Naive thymus-derived CD8-positive, alpha-beta T cell (primary cell): Measurements from ENCODE around the gene CHST14. TPM values are rescaled to one million over a fixed set of nuclear protein-coding genes. Genes with fewer than 3 reads are reported as not detected.
A peak's percentile ranks its signal among the peaks of the same experiment; 100 is the strongest.

Experiments used
- ATAC-seq, 2 donors: fragments of 150-1000 bp; cut with Tn5 transposase in 1 of 2; sonication (Bioruptor Pico), chemical (Tn5 transposase) in 1 of 2; 1 replicate in 1 of 2; 2 replicates in 1 of 2; pipeline ENCODE4 v1.10.0; 2021; ENCODE audit warnings: mild to moderate bottlenecking in 2 of 2, moderate library complexity in 2 of 2
- POLR2A ChIA-PET: fragments of 350-600 bp; sonication (Branson Sonifier 250); formaldehyde crosslinking; loops from one replicate; lab custom pipeline; 2021; ENCODE audit warnings: antibody characterized with exemption; lab: Charles Lee
- DNase-seq, 10 donors: peaks; one replicate each; pipeline versions ENCODE4 v3.0.0 to v3.0.0-alpha.2; 2020 to 2022
- H3K27ac Mint-ChIP-seq, 10 donors: one replicate each; pipeline ENCODE4 v1.8.0; 2020 to 2022; ENCODE audit warnings: mild to moderate bottlenecking in 10 of 10, mixed read lengths in 10 of 10, moderate library complexity in 4 of 10, inconsistent platforms in 1 of 10
- H3K27me3 Mint-ChIP-seq, 5 donors: one replicate each; pipeline ENCODE4 v1.8.0; 2021 to 2022; ENCODE audit warnings: mixed read lengths in 5 of 5
- H3K36me3 Mint-ChIP-seq, 3 donors: one replicate each; pipeline ENCODE4 v1.8.0; 2020 to 2022; ENCODE audit warnings: mixed read lengths in 3 of 3, mild to moderate bottlenecking in 2 of 3, inconsistent platforms in 1 of 3
- H3K4me1 Mint-ChIP-seq, 4 donors: one replicate each; pipeline ENCODE4 v1.8.0; 2021 to 2022; ENCODE audit warnings: mixed read lengths in 4 of 4
- H3K4me3 Mint-ChIP-seq, 10 donors: one replicate each; pipeline ENCODE4 v1.8.0; 2020 to 2022; ENCODE audit warnings: mild to moderate bottlenecking in 10 of 10, mixed read lengths in 10 of 10, moderate library complexity in 6 of 10, inconsistent platforms in 1 of 10
- H3K9me3 Mint-ChIP-seq, 9 donors: one replicate each; pipeline ENCODE4 v1.8.0; 2020 to 2022; ENCODE audit warnings: mixed read lengths in 9 of 9, mild to moderate bottlenecking in 3 of 9, inconsistent platforms in 1 of 9, moderate library complexity in 1 of 9
- polyA plus RNA-seq, 3 donors: library from polyadenylated mRNA; unstranded; fragments of 300-500 nt; fragmentation: Illumina TruSeq; gene quantifications; one replicate each; pipeline ENCODE4 v1.2.3, GENCODE V29; 2021
- total RNA-seq, 8 experiments: library from RNA in 2 of 8; stranded (reverse) in 2 of 8; gene quantifications; one replicate each; pipeline ENCODE4 v1.2.3 and lab custom pipeline; 2021 to 2026

CHST14 gene
- total RNA-seq = 1 to 10 TPM; 8.2 to 9.8 TPM
- 1 to 10 TPM in 1 of 3 donors, under 1 TPM in 2; 0.74 to 1.2 (median 0.77) TPM for polyA plus RNA-seq
- 0.49 to 10.9 (median 5.4) reads per million in 6 experiments for total RNA-seq (lab: John Stamatoyannopoulos, UW)

- POLR2A ChIA-PET = interaction anchor here (0.7 to 2.4 kb wide), 6 partner anchors 9 to 31 kb away, joined by 3 to 25 read pairs (median 4); partner anchors contain the start of gene BAHD1
- Mint-ChIP-seq H3K4me1 (peaks cover 12 to 43% (median 31%) of the 10 kb centered on the region in 4 donors), H3K9me3 (no peaks in the 10 kb centered on the region), H3K36me3 (peaks cover 0 to 11% (median 3%) of the 10 kb centered on the region in 3 donors), H3K4me3 (peak within 1 kb of the TSS; percentile 81 to 92 (median 88)), H3K27me3 (no peaks in the 10 kb centered on the region), H3K27ac (peak within 1 kb of the TSS; percentile 70 to 97 (median 88))
- ATAC-seq (peak; percentile 77 to 81), DNase-seq (peak; percentile 24 to 78 (median 54))
These were observed at the start of gene CHST14 for GRCh38 chr15:40470423-40471104. Gene CHST14 (plus strand): TSS chr15:40470984. CDS start chr15:40471214, 230 bp downstream.

- H3K9me3 Mint-ChIP-seq = no peaks in the 10 kb centered on the region
- H3K4me1 Mint-ChIP-seq = peaks cover 0 to 9% (median 5%) of the 10 kb centered on the region in 4 donors
- POLR2A ChIA-PET = interaction anchor here (0.6 to 1.3 kb wide), 2 partner anchors 77 to 246 kb away, joined by 3 to 5 read pairs; no protein-coding TSS in a partner anchor
- H3K4me3 Mint-ChIP-seq = no peak overlapping the region
- DNase-seq (peak; percentile 53 to 88 (median 76)), ATAC-seq (peak; percentile 98 to 99)
- H3K27me3 Mint-ChIP-seq = no peaks in the 10 kb centered on the region
- H3K27ac Mint-ChIP-seq = peak overlapping the region in 3 of 10 donors; percentile 37 to 42 (median 37)
- peaks cover 0 to 30% (median 3%) of the 10 kb centered on the region in 3 donors for H3K36me3 Mint-ChIP-seq
These were observed 49.3 kb upstream of the CHST14 start for GRCh38 chr15:40421246-40422157.

- Mint-ChIP-seq H3K4me3 (no peak overlapping the region), H3K27me3 (no peaks in the 10 kb centered on the region), H3K36me3 (peaks cover 0 to 6% (median 3%) of the 10 kb centered on the region in 3 donors), H3K4me1 (peaks cover 0 to 9% (median 5%) of the 10 kb centered on the region in 4 donors), H3K27ac (no peak overlapping the region), H3K9me3 (no peaks in the 10 kb centered on the region)
- DNase-seq = no peak
- POLR2A ChIA-PET = interaction anchor here (0.6 kb wide), 1 partner anchor 28 kb away, joined by 3 read pairs; no protein-coding TSS in a partner anchor
- ATAC-seq = no peak
These were observed 46.2 kb upstream of the CHST14 start for GRCh38 chr15:40424483-40425115.

- no peak for ATAC-seq
These were observed 45.1 kb upstream of the CHST14 start for GRCh38 chr15:40425681-40426080.

GRCh38 chr15:40427188-40427587 lies 43.6 kb upstream of the CHST14 start:
- POLR2A ChIA-PET = no interaction called here
- Mint-ChIP-seq H3K36me3 (peaks cover 0 to 12% (median 3%) of the 10 kb centered on the region in 3 donors), H3K9me3 (no peaks in the 10 kb centered on the region), H3K4me3 (no peak overlapping the region), H3K27me3 (no peaks in the 10 kb centered on the region), H3K27ac (peak overlapping the region in 1 of 10 donors; percentile 50), H3K4me1 (peaks cover 0 to 9% (median 0%) of the 10 kb centered on the region in 4 donors)
- DNase-seq = peak in 1 of 10 donors; percentile 50
- ATAC-seq = no peak

More at GRCh38 chr15:40425681-40426080, 45.1 kb upstream of the CHST14 start:
- DNase-seq = no peak
- H3K9me3 Mint-ChIP-seq = no peaks in the 10 kb centered on the region
- peaks cover 0 to 12% (median 3%) of the 10 kb centered on the region in 3 donors for H3K36me3 Mint-ChIP-seq
- no peaks in the 10 kb centered on the region for H3K27me3 Mint-ChIP-seq
- H3K27ac Mint-ChIP-seq = no peak overlapping the region
- POLR2A ChIA-PET = interaction anchor here (0.7 kb wide), 2 partner anchors 15 to 139 kb away, joined by 3 to 4 read pairs; partner anchors contain the start of genes BAHD1 and CCDC32
- no peak overlapping the region for H3K4me3 Mint-ChIP-seq
- peaks cover 0 to 9% (median 7%) of the 10 kb centered on the region in 4 donors for H3K4me1 Mint-ChIP-seq

- Mint-ChIP-seq H3K27me3 (no peaks in the 10 kb centered on the region), H3K27ac (peak overlapping the region in 1 of 10 donors; percentile 82), H3K4me1 (peaks cover 0 to 12% (median 0%) of the 10 kb centered on the region in 4 donors), H3K36me3 (peaks cover 0 to 12% (median 3%) of the 10 kb centered on the region in 3 donors), H3K9me3 (no peaks in the 10 kb centered on the region), H3K4me3 (no peak overlapping the region)
- no peak for ATAC-seq
- DNase-seq = peak in 1 of 10 donors; percentile 44
- POLR2A ChIA-PET = interaction anchor here (0.6 kb wide), 1 partner anchor 13 kb away, joined by 5 read pairs; no protein-coding TSS in a partner anchor
These were observed 42.6 kb upstream of the CHST14 start for GRCh38 chr15:40428185-40428584.

- no peak for ATAC-seq
- Mint-ChIP-seq H3K36me3 (peaks cover 0 to 11% (median 3%) of the 10 kb centered on the region in 3 donors), H3K4me3 (no peak overlapping the region), H3K4me1 (peaks cover 0 to 9% (median 0%) of the 10 kb centered on the region in 4 donors), H3K9me3 (no peaks in the 10 kb centered on the region), H3K27me3 (no peaks in the 10 kb centered on the region), H3K27ac (no peak overlapping the region)
- POLR2A ChIA-PET = no interaction called here
- DNase-seq = peak in 1 of 10 donors; percentile 54
These were observed 41.6 kb upstream of the CHST14 start for GRCh38 chr15:40429068-40429710.

GRCh38 chr15:40430271-40430805 lies 40.4 kb upstream of the CHST14 start:
- Mint-ChIP-seq H3K36me3 (peaks cover 0 to 8% (median 2%) of the 10 kb centered on the region in 3 donors), H3K4me1 (peaks cover 5 to 9% (median 7%) of the 10 kb centered on the region in 4 donors), H3K9me3 (no peaks in the 10 kb centered on the region), H3K4me3 (no peak overlapping the region), H3K27me3 (no peaks in the 10 kb centered on the region), H3K27ac (peak overlapping the region in 1 of 10 donors; percentile 59)
- no peak for DNase-seq
- POLR2A ChIA-PET = no interaction called here
- no peak for ATAC-seq

- POLR2A ChIA-PET = interaction anchor here (0.7 to 1.9 kb wide), 4 partner anchors 18 to 68 kb away, joined by 3 to 6 read pairs (median 4); partner anchors contain the start of gene IVD
- H3K27ac Mint-ChIP-seq = peak overlapping the region in 3 of 10 donors; percentile 19 to 59 (median 38)
- DNase-seq (no peak), ATAC-seq (no peak)
- H3K9me3 Mint-ChIP-seq = no peaks in the 10 kb centered on the region
- peaks cover 29 to 41% (median 36%) of the 10 kb centered on the region in 4 donors for H3K4me1 Mint-ChIP-seq
- peak overlapping the region; percentile 59 to 88 (median 80) for H3K4me3 Mint-ChIP-seq
- H3K36me3 Mint-ChIP-seq = peaks cover 0 to 3% (median 0%) of the 10 kb centered on the region in 3 donors
- peaks cover 7 to 36% (median 18%) of the 10 kb centered on the region in 5 donors for H3K27me3 Mint-ChIP-seq
These were observed 35.6 kb upstream of the CHST14 start for GRCh38 chr15:40435023-40435709.

- H3K36me3 Mint-ChIP-seq = no peaks in the 10 kb centered on the region
- peak overlapping the region; percentile 59 to 88 (median 80) for H3K4me3 Mint-ChIP-seq
- peak; percentile 18 to 23 for ATAC-seq
- POLR2A ChIA-PET = interaction anchor here (0.7 to 1.9 kb wide), 5 partner anchors 16 to 68 kb away, joined by 3 to 6 read pairs (median 3); partner anchors contain the start of gene IVD
- peaks cover 27 to 42% (median 38%) of the 10 kb centered on the region in 4 donors for H3K4me1 Mint-ChIP-seq
- H3K9me3 Mint-ChIP-seq = no peaks in the 10 kb centered on the region
- DNase-seq = no peak
- H3K27me3 Mint-ChIP-seq = peaks cover 7 to 36% (median 18%) of the 10 kb centered on the region in 5 donors
- H3K27ac Mint-ChIP-seq = peak overlapping the region in 4 of 10 donors; percentile 19 to 59 (median 44)
These were observed 35.1 kb upstream of the CHST14 start for GRCh38 chr15:40435710-40436089.
